ENCODE data around the gene MARCKS.

GRCh38 chr6:113842165-113842564, 15.0 kb upstream of the MARCKS start:
- no peak for TF ChIP-seq CTCF (IDR thresholded peaks at IDR 0.05)
- TF ChIP-seq SIN3A (IDR thresholded peaks at IDR 0.05; ENCODE audit: borderline replicate concordance, low read depth, low read length), result no peak
- TF ChIP-seq USF2 (IDR thresholded peaks at IDR 0.05; ENCODE audit: borderline replicate concordance, low read depth, low read length), result no peak
- TF ChIP-seq JUND (IDR thresholded peaks at IDR 0.05), result peak; percentile 75
- TF ChIP-seq RFX5 (IDR thresholded peaks at IDR 0.05; ENCODE audit: low read length), result no peak
- TF ChIP-seq EP300 (IDR thresholded peaks at IDR 0.05; ENCODE audit: borderline replicate concordance in 1 of 2, low read depth in 1 of 2, low read length in 1 of 2), result peak; percentile 31 to 88; a peak in 3 of 4 replicates
- TF ChIP-seq EZH2phosphoT487 (IDR thresholded peaks at IDR 0.05; ENCODE audit: borderline replicate concordance, low read depth), result no peak
- TF ChIP-seq FOXM1 (IDR thresholded peaks at IDR 0.05; ENCODE audit: low read depth), result peak; percentile 58; the same call in 1 of the 2 replicates
- TF ChIP-seq POLR2AphosphoS5 (IDR thresholded peaks at IDR 0.05; ENCODE audit: low read depth, low read length), result peak; percentile 57; the same call in 1 of the 2 replicates
- no peak for TF ChIP-seq IRF3 (IDR thresholded peaks at IDR 0.05; ENCODE audit: low read depth, low read length)
- TF ChIP-seq FOXJ3 (CRISPR knock-in tag; IDR thresholded peaks at IDR 0.05), result no peak
- no peak for TF ChIP-seq ELF1 (IDR thresholded peaks at IDR 0.05)
- TF ChIP-seq REST (IDR thresholded peaks at IDR 0.05; ENCODE audit: low read depth, low read length), result no peak

Measured in SK-N-SH (cell line).